Left hindlimb (tissue), 1 donor: Measurements from ENCODE around the gene DLK2.
"Not testable (repeated sequence)": the region's sequence is repeated elsewhere in the genome, so short reads cannot be mapped to it uniquely, and the experiment has no call there.

Source experiments
- DNase-seq: peaks from one replicate; pipeline ENCODE4 v3.0.0-alpha.2; 2018

Gene DLK2

DNA sequence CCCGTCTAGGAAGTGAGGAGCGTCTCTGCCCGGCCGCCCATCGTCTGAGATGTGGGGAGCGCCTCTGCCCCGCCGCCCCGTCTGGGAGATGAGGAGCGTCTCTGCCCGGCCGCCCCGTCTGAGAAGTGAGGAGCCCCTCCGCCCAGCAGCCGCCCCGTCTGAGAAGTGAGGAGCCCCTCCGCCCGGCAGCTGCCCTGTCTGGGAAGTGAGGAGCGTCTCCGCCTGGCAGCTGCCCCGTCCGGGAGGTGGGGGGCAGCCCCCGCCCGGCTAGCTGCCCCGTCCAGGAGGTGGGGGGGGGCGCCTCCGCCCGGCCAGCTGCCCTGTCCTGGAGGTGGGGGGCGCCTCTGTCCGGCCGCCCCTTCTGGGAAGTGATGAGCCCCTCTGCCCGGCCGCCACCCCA lies 30.3 kb downstream of the DLK2 start:
- DNase-seq: not testable (repeated sequence)

DNA sequence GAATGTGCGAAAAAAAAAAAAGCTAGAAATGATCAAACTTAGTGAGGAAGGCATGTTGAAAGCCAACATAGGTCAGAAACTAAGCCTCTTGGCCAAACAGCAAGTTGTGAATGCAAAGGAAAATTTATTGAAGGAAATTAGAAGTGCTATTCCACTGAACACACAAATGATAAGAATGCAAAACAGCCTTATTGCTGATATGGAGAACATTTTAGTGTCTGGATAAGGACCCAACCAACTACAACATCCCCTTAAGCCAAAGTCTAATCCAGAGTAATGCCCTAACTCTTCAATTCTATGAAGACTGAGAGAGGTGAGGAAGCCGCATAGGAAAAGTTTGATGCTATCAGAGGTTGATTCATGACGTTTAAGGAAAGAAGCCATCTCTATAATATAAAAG lies 33.5 kb downstream of the DLK2 start:
- no peak for DNase-seq

DNA sequence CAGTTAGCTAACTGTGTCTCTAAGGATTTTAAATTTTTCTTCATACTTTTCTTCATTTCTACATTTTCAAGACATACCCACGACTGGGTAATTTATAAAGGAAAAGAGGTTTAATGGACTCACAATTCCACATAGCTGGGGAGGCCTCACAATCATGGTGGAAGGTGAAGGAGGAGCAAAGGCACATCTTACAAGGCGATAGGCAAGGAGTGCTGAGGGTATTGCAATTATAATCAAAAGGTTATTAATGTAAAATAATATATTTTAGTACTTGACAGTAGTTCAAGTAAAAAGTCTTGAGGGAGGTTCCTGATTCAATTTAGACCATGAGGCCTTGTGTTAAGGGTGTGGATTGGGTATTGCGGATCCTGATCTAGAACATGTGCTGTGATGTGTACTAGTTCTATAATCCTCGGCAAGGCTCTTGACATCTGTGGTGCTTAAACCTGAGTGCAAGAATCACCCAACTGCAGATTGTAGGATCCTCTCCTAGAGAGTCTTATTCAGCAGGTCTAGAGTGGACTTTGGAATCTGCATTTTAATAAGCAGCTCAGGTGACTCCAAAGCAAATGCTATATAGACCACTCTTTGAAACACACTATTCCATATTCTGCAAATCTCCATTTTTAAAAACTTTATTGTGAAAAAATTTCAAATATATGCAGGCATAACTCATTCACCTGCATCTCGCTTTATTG lies 35.2 kb downstream of the DLK2 start:
- DNase-seq: no peak

DNA sequence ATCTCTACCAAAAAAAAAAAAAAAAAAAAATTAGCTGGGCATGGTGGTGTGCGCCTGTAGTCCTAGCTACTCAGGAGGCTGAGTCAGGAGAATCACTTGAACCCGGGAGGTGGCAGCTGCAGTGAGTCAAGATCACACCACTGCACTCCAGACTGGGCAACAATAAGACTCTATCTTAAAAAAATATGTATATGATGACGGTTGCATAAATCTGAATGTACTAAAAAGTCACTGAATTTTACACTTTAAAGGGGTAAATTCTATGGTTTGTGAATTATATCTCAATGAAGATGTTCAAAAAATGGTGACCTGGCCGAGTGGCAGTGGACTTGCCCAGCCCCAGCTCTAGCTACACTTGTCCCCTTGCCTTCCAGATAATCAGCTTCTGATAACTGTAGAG lies 38.4 kb downstream of the DLK2 start:
- DNase-seq: no peak

DNA sequence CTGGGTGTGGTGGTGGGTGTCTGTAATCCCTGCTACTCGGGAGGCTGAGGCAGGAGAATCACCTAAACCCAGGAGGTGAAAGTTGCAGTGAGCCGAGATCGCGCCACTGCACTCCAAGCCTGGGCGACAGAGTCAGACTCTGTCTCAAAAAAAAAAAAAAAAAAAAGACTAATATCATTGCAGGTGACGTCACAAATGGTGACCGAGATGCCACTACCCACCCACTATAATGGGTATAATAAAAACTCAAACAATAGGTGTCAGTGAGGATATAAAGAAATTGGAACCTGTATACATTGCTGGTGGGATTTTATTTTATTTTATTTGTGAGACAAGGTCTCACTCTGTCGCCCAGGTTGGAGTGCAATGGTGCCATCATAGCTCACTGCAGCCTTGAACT lies 40.1 kb downstream of the DLK2 start:
- not testable (repeated sequence) for DNase-seq

DNA sequence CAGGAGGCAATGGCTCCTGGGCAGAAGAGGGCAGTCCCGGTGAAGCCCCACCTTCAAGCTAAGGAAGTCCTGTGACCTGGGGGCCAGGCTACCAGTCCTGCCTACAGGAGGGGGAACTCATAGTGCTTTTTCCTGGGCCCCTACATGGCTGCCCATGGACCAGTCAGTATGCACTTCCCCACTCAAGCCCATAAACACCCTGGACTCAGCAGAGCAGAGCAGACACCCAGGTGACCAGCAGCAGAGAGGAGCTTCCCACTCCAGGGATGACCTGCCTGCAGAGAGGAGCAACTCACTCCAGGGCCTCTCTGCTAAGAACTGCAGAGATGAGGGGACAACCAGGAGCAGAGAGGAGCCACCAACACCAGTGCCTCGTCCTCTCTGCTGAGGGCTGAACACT lies 42.3 kb downstream of the DLK2 start:
- no peak for DNase-seq

DNA sequence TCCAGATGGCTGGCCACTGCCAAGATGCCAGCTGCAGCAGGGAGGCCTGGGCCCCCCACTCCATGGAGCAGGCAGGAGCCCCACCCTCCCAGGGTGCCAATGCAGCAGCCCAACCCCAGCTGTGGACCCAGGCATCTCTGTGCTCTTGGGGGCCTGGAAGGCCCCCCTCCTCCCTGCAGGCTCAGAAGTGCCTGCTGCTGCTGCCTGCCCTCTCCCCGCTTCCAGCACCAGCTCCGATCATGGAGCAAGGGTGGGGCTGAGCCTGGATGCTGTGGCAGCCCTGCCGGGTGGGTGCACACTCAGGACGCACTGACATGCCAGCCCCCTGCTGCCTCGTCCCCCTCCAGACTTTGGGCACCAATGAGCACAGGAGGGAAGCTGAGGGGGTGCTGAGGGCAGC lies 42.8 kb downstream of the DLK2 start:
- DNase-seq: no peak

DNA sequence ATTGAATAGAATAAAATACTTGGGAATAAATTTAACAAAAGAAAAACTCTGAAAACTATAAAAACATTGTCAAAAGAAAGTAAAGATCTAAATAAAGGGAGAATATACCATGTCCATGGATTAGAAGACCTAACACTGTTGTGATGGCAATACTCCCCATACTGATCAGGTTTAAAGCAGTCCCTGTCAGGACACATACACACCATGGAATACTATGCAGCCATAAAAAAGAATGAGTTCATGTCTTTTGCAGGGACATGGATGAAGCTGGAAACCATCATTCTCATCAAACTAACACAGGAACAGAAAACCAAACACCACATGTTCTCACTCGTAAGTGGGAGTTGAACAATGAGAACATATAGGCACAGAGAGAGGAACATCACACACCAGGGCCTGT lies 44.6 kb downstream of the DLK2 start:
- not testable (repeated sequence) for DNase-seq

DNA sequence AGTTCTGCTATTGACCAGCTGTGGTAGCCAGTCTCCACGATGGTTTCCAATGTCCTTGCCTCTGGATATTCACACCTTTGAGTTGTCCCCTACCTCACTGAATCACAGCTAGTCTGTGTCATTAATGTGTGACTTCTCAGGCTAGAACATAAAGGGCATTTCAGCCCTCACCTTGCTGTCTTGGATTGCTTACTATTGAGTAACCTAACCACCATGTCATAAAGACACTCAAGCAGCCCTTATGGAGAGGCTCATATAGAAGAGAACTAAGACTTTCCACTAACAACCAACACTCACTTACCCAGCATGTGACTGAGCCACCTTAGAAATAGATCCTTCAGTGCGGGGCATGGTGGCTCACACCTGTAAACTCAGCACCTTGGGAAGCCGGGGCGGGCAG lies 47.1 kb downstream of the DLK2 start:
- no peak for DNase-seq

DNA sequence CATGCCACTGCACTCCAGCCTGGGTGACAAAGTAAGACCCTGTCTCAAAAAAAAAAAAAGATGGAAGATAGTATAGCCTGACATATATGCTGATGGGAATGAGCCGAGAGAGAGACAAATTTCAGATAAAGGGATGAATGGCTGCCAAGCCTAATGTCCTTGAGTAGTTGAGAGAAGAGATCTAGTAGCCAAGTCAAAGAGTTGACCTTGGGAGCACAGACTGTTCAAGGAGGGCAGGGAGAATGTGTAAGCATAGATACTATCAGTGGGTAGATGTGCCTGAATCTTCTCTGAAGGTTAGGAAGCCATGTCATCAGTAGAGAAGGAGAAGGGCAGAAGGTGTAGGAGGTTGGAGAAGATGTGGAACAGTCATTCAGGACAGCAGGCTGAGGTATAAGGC lies 48.1 kb downstream of the DLK2 start:
- DNase-seq: no peak

DNA sequence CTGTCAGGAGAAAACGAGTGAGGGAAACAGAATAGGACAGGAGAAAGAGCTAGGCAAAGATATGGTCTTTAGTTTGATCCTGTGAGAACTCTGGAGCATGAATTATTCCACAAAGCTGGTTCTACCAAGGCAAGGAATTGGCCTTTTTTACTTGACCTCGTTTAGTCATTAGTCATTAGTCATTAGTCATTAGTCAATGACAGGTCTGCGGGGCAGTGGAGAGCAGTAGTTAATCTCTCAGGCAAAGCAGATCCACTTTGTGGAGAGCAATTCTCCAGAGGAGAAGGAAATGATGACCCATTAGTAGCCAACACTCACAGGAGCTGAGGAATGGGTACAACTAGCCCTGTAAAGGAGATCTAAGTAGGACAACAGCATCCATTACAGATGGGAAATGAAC lies 50.0 kb downstream of the DLK2 start:
- DNase-seq: no peak

DNA sequence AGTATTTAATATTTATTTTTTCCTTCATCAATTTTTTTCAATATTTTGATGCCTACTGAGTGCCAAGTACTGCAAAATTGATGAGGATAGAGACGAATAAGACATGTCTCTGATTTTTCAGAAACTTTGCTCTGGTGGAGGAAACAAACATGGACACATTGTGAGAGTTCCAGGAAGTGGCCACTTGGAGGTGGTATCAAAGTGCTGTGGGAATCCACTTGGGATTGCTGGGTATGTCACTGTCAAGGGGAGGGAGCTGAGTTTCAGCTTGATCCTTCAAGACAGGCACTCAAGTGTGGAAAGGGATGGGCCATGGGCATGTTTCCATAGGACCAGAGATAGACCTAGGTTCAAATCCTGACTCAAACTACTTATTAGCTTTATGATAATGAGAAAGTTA lies 52.5 kb downstream of the DLK2 start:
- no peak for DNase-seq

DNA sequence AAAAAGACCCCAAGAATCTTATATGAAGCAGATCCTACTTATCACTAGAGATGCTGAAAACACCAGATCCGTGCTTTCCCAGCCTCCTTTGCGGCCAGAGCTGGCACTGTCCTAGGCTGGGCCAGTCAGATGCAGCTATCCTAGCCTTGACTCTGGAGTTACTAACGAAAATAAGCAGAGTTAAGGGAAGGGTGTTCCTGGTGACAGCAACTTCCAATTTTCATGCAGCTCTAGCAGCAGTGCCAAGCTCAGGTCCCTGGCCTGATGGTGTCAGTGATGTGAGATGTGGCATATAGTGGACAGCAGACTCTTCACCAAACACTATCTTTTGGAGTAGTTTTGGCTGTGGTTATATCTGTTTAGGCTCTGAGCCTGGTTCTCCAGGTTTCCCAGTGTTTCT lies 53.6 kb downstream of the DLK2 start:
- no peak for DNase-seq
